HG03196 (cell line): ENCODE measurements around the gene PTPRF.

Source experiments
- ATAC-seq: cut with Tn5 transposase; IDR thresholded peaks from one replicate; pipeline ENCODE4 v1.9.1; 2021; ENCODE audit not compliant: unreplicated experiment

The PTPRF gene

GRCh38 chr1:43550598-43551246 is 20.0 kb downstream of the PTPRF start:
- ATAC-seq, result no peak

GRCh38 chr1:43551396-43551888 is 20.8 kb downstream of the PTPRF start:
- no peak for ATAC-seq

DNA sequence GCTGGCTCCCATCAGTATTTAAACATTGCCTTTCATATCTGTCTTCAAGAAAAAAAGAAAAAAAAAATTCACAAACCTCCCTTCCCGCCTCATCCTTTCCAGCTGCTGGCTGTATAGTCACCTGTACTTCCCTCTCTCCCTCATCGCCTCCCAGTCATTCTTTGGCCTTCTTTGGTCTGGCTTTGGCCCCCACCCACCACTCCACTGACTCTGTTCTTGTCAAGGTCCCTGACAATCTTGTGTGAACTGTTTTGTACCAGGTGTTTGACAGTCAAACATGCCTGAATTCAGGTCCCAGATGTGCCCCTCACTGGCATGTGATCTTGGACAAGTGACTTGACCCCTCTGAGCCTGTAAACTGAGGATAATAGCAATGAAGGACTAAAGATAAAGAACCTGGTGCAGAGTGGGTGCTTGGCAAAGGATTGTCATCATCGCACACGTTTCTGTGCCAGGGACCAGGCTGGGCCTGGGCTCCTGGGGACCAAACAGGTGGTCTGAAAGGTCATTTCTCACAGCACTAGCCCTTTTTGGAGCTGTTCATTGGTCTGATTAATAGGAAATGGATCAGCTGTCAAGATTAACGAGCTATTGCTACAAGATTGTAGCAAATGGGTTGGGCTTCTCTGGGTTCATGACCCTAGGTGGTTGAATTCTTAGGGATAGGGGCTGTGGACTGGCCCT is 21.5 kb downstream of the PTPRF start:
- ATAC-seq, result no peak

DNA sequence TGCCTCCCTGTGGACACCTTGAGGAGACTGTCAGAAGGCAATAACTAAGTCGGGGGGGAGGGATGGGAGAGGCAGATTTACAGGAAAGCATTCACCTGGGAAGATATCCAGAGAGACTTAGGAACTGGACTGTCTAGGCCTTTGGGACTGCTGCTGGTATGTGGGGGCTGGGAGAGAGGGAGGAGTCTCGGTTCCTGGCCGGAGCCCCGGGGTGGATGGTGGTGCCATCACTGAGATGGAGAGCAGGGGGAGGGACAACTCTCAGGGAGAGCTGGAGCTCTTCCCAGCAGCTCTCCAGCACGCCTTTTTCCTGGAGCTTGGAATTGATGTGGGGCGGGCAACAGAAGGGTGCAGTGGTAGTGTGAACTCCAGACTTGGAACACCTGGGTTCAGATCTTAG is 22.1 kb downstream of the PTPRF start:
- no peak for ATAC-seq

DNA sequence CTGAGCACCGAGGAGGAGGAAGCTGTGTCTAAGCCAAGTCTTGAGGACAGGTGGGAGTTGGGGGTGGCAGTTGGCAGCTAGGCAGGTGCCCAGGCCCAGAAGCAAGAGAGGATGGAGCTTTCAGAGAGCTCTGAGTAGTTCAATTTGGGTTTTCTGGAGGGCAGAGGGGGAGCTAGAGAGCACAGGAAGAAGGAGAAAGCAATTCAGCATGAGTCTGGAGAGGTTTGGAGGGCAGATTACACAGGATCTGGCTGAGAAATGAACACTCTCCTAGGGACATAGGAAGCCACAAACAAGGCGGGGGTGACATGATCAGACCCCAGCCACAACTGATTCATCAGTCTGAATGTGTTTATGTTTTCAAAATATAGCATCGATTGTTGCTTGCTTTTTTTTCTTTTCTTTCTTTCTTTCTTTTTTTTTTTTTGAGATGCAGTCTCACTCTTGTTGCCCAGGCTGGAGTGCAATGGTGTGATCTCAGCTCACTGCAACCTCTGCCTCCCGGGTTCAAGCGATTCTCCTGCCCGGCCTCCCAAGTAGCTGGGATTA is 23.8 kb downstream of the PTPRF start:
- ATAC-seq, result no peak

GRCh38 chr1:43556782-43557181 is 26.1 kb downstream of the PTPRF start:
- ATAC-seq, result no peak

DNA sequence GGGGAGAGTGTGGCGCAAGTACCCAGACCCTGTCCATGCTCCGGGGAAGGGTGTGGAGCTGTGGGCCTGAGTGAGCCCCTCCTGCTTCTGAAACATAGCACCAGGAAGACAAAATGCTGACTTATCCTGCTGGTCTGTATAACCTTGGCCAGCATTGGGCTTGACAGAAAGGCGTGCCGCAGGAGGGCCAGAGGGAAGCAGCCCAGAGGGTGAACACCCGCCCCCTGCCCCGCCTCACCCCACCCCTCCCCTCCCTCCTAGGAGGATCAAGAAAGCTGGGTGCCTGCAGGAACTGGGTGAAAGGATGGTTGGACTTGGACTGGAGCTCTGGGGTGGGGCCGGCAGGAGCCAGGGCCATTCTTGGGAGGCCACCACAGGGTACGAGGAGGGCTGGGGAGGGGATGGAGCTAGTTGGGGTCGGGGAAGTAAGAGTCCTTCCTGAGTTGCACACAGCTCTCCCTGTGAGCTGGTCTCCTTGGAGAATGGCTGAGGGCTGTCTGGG is 27.1 kb downstream of the PTPRF start:
- ATAC-seq, result no peak

DNA sequence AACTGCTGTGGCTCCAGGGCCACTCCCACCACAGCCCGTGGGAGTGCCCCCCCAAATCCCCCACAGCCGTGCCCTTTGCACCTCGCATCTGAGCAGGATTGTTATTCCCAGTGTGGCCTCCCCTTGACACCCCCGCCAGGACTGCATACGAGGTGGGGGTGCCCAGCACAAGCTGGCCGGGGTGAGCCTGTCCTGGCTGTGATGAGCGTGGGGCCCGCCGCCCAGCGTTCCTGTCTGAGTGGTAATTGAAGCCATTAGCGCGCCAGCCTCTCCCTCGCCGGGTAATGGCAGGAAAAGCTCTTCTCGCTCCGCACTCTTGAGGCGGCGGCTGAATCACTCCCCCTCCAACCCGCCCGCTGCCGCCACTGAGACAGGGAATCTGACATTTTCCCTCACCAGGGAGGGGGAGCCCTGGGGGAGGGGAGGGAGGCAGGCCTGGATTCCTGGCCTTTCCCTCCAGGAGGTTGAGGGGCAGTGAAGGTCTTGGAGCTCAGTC is 27.7 kb downstream of the PTPRF start:
- no peak for ATAC-seq

DNA sequence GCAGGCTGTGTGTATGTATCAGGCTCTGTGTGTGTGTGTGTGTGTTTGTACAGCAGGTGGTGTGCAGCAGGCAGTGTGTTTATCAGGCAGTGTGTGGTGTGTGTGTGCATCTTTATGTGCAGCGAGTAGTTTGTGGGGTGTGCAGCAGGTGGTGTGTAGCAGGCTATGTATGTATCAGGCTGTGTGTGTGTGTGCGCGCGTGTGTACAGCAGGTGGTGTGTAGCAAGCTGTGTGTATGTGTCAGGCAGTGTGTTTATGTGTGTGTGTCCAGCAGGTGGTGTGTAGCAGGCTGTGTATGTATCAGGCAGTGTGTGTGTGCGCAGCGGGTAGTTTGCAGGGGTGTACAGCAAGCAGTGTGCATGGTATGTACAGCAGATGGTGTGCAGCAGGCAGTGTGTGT is 29.0 kb downstream of the PTPRF start:
- no peak for ATAC-seq

DNA sequence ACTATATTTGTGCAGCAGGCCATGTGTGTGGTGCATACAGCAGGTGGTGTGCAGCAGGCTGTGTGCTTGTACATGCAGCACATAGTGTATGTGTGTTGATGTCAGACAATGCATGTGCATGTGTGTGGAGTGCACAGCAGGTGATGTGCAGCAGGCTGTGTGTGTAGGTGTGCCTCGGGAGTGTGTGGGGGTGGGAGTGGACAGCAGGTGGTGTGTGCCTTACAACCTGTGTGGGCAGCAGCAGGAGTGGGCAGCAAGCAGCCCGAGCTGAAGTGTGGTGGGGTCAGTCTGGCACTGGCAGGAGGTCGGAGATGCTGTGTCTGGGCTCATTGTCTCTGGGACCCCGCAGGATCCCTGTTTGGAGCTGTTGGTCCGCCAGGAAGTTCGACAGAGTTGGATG is 29.6 kb downstream of the PTPRF start:
- no peak for ATAC-seq

GRCh38 chr1:43563876-43564539 is 33.3 kb downstream of the PTPRF start:
- no peak for ATAC-seq

DNA sequence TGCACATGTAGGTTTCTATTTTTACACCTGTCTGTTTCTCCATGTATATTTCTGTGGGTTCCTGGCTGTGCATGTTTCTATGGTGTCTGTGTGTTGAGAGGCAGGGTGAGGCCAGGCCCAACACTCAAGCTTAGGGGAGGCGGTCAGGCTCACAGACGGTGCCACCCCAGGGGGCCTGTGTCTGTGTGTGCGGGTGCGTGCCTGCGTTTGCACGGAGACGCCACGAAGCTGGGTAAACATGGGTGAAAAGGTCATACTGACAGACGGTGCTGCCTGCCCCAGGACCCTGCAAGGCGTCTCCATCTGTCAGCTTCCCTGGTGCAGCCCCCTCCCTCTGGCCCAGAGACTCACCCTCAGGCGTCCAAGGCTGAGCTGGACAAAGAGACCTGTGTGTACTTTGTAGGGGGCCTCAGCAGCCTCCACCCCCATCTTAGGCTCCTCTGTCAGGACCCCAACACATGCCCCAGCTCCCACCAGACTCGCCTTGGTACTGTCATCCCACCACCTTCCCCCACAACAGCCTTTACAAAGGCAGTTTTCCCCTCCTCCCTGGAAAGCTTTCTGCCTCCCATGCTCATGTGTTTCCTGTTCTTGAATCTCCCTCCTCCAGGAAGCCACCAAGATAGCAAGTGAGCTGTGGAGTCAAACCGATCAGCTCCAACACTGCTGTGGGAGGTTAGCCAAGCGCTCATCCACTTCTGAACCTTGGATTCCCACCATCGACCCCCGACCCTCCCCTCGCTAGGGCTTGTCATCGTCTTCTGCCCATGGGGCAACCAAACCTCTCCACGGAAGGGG is 34.1 kb downstream of the PTPRF start:
- no peak for ATAC-seq

DNA sequence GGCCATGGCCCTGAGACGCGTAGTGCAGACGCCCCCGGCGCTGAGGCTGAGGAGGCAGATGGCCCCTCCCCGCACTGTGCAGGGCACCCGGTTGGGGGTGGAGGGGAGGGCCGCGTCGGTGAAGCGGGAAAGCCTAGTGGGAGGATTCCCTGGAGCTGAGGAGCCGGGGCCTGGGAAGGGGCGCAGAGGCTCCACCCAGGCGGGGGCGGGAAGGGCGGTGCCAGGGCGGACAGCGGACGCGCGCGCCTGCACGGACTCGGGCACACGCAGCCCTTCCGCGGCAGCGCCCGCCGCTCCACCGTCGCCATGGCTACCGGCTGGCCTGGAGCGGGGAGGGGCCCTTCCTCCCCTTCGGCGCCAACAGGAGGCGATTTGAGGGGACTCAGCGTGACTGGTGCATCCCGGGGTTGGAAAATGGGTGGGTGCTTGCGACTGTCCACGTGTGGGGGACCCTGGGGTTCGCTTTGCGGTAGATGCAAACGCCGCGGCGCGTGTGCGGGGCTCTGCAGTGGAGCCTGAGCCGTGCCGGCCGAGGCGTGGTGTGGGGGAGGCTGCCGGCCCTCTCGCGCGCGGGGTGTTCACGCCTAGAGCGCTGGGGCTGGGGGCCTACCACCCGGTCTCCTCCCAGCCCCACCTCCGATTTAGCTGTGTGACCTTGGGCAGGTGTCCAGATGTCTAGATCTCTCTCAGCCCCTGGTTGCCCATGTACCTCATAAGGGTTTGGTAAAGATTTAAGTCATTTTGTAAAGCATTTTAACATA is 35.1 kb downstream of the PTPRF start:
- ATAC-seq, result no peak

DNA sequence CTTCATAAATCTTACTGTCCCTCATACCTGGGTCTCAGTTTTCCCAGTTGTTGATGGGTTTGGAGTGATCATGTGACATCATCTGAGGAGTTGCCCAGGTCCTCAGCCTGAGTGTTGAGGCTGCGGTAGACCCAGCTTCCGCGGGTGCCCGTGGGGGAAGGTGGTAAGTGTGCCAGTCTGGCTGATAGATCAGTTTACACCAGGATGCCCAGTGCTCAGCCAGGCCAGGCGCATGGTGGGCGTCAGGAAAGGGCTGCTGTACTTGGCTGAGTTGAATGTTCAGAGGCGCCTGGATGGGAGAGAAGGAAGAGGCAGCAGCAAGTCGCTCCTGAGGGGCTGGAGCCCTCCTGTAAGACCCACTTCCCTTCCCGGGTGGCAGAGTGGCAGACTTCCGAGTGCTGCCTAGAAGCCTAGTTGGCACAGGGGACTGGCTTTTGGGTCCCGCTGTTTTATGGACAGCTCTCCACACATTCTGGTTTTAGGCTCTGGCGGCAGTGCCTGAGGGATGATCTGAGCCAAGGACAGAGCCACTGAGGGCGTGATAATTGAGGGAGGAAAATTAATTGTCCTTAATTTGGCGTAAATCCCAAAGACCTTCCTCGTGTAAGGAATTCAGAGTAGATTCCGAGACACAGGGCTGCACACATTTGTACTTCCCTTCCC is 35.8 kb downstream of the PTPRF start:
- no peak for ATAC-seq

- ATAC-seq, result no peak
Observed at GRCh38 chr1:43569175-43569574, 38.5 kb downstream of the PTPRF start.

- ATAC-seq, result no peak
Observed at GRCh38 chr1:43570277-43570676, 39.6 kb downstream of the PTPRF start.

DNA sequence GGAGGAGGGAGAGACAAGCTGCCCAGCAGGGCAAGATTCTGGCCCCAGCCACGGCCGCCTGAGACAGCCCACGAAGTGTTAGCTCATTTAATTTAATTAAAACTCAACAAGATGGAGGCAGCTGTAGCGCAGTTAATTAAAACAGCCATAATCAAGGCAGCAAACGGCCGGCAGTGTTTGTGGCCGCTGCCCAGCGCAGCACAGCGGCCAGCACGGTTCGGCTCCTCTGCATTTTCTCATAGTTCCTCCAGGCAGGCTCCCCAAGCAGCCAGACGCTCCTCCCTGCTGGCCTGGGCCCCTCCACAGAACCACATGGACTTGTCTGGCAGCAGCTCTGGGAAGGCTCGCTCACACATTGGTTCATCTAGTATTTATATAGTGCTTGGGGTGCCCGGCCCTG is 40.0 kb downstream of the PTPRF start:
- ATAC-seq, result no peak

DNA sequence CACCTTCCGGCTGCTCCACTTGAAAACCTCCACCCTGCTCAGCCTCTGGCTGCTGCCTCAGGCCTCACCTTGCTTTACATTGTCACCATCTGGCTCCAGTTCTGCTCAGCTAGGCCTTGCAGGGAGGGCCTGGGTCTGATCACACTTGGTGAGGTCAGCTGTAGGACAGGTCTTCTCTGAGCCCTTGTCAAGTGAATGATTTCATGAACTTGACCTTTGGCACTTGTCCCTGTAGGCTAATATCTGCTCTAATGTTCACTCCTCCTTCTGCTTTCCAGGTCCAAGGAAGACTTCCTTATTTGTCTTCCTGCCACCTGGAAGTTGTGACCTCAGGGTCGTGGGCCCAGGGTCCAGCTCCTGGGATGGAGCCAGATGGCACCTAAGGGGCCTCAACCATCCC is 41.4 kb downstream of the PTPRF start:
- ATAC-seq, result no peak

GRCh38 chr1:43572538-43572937 is 41.9 kb downstream of the PTPRF start:
- ATAC-seq, result no peak
